ENCODE data around the gene AQP12B. TPM values are rescaled to one million over a fixed set of nuclear protein-coding genes. Genes with fewer than 3 reads are reported as not detected.

AQP12B gene
- polyA plus RNA-seq, 12 donors: 0.64 to 7.6 (median 1.2) TPM; not detected in 2

DNA sequence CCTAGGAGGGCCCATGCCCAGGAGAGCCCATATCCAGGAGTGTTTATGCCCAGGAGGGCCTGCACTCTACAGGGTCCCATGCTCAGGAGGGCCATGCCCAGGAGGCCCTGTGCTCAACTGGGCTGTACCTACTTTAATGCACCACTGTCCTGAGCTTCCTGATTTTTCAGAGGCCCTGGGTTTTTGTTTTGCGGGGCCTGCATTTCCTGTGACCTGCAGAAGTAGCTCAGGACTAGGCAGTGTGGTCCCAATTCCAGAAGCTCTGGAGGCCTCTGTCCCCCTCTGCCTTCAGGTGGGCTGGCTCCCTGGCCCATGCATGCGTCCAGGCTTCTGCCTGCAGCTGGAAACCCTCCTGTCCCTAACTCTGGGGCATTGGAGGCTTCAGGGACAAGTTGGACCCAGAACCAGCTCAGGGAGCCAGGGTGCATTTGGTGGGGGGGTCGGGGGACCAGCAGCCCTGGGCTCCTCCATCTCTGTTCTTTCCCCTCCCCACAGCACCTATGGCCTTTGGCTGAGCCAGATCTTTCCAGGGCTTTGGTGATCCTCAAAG lies 46.6 kb downstream of the AQP12B start:
- no peak for DNase-seq

GRCh38 chr2:240635121-240635997 lies 47.3 kb downstream of the AQP12B start:
- DNase-seq: no peak

DNA sequence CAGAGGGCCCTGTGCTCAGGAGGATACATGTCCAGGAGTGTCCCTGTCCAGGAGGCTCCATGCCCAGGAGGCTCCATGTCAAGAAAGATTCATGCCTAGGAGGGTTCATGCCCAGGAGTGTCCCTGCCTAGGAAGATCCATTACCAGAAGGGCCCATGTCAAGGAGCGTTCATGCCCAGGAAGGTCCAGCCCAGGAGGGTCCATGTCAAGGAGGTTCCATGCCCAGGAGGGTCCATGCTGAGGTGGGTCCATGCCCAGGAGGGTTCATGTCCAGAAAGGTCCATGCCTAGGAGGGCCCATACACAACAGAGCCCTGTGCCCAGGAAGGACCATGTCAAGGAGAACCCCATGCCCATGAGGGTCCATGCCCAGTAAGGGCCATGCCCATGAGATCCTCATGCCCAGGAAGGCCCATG lies 50.4 kb downstream of the AQP12B start:
- DNase-seq: no peak

DNA sequence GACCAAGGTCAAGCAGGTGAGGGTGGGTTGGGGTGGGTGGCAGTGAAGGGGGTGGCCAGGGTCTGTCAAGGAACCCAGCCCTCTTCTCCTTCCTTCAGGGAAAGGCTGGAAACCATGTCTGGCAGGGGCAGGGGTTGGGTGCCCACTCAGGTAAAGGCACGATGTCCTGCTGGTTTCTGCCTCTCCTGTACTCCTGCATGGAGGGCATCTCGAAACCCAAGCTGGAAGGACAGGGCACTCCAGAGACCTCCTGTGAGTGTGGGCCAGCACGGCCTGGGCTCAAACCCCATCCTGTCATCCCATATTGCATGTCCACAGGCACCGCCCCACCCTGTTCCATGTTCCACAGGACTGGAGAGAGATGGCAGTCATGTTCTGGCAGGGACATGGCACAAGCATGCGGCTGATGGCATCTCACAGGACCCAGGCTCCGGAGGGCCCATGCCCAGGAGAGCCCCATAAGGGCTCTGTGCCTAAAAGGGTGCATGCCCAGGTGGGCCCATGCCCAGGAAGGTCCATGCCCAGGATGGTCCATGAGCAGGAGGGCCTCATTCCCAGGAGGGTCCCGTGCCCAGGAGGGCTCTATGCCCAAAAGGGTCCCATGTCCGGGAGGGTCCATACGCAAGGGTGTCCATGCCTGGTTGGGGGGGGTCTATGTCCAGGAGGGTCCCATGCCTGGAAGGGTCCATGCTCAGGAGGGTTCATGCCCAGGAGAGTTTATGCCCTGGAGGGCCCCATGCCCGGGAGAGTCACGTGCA lies 51.0 kb downstream of the AQP12B start:
- DNase-seq: no peak

- no peak for DNase-seq
These were observed 51.7 kb downstream of the AQP12B start for GRCh38 chr2:240630771-240631547.

DNA sequence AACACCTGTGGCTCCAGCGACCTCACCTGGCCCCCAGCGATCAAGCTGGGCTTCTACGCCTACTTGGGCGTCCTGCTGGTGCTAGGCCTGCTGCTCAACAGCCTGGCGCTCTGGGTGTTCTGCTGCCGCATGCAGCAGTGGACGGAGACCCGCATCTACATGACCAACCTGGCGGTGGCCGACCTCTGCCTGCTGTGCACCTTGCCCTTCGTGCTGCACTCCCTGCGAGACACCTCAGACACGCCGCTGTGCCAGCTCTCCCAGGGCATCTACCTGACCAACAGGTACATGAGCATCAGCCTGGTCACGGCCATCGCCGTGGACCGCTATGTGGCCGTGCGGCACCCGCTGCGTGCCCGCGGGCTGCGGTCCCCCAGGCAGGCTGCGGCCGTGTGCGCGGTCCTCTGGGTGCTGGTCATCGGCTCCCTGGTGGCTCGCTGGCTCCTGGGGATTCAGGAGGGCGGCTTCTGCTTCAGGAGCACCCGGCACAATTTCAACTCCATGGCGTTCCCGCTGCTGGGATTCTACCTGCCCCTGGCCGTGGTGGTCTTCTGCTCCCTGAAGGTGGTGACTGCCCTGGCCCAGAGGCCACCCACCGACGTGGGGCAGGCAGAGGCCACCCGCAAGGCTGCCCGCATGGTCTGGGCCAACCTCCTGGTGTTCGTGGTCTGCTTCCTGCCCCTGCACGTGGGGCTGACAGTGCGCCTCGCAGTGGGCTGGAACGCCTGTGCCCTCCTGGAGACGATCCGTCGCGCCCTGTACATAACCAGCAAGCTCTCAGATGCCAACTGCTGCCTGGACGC lies 52.5 kb downstream of the AQP12B start:
- DNase-seq: no peak

- DNase-seq: no peak
These were observed 53.1 kb downstream of the AQP12B start for GRCh38 chr2:240629619-240629967.

DNA sequence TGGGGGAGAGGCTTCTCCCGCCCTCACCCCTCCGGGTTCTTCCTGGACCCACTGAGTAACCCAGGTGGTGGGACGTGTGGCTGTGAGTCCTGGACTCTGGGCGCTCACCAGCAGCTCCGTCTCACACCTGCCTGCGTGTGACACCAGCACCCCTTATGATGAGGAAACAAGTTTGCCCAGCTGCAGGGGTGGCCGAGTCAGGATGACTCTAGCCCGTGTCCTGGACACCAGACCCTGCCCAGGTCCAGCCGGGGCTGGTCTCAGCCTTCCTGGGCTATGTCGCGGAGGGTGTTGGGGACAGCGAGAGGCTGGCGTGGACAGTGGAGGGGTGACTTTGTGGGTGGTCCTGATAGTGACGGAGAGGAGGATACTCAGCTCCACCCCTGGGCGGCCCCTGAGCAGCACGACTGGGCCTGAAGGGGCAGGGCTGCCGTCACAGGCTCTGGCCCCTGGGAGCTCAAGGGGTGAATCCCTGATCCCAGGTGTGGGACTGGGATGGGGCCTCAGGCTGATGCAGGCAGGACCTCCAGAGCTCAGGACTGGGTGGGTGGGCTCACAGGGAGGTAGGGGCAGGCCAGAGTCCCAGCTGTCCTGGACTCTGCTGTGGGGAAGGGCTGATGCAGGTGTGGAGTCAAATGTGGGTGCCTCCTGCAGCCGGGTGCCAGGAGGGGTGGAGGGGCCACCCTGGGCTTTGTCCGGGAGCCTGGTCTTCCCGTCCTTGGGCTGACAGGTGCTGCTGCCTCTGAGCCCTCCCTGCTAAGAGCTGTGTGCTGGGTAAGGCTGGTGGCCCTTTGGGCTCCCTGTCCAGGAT lies 53.7 kb downstream of the AQP12B start:
- DNase-seq: no peak

- no peak for DNase-seq
These were observed 54.2 kb downstream of the AQP12B start for GRCh38 chr2:240628507-240628807.

DNA sequence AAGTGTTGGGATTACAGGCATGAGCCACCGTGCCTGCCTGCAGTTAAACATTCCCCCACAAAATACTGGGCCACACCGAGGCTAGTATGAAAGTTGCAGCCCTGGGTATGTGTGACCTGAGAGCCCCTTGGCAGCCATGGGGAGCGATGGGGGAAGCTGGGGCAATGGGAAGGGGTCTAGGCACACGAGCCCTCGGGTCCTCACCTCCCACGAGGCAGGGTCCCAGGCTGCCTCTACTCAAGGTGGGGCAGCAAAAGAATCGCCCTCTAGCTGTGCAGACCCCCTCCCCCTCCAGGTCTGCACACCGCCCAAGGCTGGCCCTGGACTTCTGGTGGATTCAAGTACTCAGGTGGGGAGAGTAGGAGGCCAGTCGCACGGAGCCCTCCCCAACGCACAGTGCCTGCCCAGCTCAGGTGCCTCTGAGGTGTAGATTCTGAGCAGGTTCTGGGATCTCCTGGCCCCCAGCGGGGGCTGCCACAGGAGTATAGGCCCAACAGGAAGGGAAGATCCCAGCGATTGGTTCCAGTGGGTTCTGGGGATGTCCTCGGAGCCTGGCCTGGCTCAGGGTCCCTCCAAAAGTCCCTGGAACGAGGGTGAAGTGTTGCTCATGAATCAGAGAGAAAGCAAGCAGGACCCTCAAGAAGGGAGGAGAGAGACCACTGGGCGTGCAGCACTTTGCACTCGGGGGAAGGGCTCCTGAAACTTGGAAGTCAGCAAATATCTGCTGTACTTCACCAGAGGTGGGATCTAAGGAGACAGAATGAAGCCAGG lies 54.8 kb downstream of the AQP12B start:
- DNase-seq: no peak

DNA sequence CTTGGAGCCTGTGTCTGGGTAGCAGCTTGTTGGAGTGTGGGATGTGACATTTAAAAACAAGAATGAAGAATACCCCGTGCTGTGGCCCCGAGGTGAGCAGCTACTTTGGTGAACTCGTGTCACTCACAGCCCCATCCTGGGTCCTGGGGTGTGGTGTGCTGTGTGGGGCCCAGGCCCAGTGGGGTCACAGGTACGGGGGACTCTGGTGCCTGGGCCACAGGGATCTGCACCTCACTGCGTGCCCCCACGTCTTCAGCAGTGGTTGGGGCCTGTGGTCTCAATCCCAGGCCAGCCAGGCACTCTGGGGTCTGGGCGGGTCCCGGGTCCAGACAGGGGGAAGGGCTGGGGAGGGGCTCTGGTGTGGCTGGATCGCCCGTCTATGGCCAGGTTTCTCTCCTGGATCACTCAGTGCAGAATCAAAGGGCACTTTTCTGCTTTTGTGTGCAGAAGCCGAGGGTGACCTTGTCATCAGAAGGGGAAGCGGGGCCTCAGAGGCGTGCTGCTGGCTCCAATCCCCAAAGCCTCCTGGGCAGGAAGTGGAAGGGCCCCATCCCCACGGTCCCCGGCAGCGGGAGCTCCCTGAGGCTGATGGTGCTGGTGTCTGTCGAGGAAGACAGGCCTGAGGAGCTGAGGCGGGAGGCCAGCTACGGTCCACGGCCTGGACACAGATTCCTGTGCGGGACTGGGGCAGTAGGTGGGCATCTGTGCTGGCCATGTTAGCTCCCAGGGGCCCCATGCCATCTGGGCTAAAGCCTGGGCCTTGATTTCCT lies 56.0 kb downstream of the AQP12B start:
- DNase-seq: no peak

Other genes with a start within 250 kb of the AQP12B start
- 100 to 1,000 TPM in 3 of 12 donors, 10 to 100 TPM in 8, not detected in 1; 67.3 to 145 (median 81.0) TPM for gene GPC1, start 247.2 kb downstream of the AQP12B start, polyA plus RNA-seq (ENCODE audit: insufficient read length in 12 of 12)
- gene ANKMY1, start 124.9 kb downstream of the AQP12B start, polyA plus RNA-seq (ENCODE audit: insufficient read length in 12 of 12): 10 to 100 TPM in 2 of 12 donors, 1 to 10 TPM in 9, not detected in 1; 6.0 to 14.1 (median 8.3) TPM
- 10 to 100 TPM in 8 of 12 donors, 1 to 10 TPM in 3, not detected in 1; 9.1 to 14.3 (median 12.6) TPM for gene DUSP28, start 122.5 kb downstream of the AQP12B start, polyA plus RNA-seq (ENCODE audit: insufficient read length in 12 of 12)
- 10 to 100 TPM in 11 of 12 donors, not detected in 1; 22.4 to 44.5 (median 23.3) TPM for gene RNPEPL1, start 114.4 kb downstream of the AQP12B start, polyA plus RNA-seq (ENCODE audit: insufficient read length in 12 of 12)
- gene CAPN10, start 96.2 kb downstream of the AQP12B start, polyA plus RNA-seq (ENCODE audit: insufficient read length in 12 of 12): 10 to 100 TPM in 11 of 12 donors, not detected in 1; 11.9 to 23.8 (median 15.1) TPM
- 10 to 100 TPM in 1 of 12 donors, 1 to 10 TPM in 8, under 1 TPM in 2, not detected in 1; 0.62 to 17.6 (median 1.8) TPM for gene GPR35, start 57.4 kb downstream of the AQP12B start, polyA plus RNA-seq (ENCODE audit: insufficient read length in 12 of 12)
- 10 to 100 TPM in 1 of 12 donors, under 1 TPM in 4, not detected in 7; 0.35 to 23.0 (median 0.86) TPM for gene AQP12A, start 9.0 kb upstream of the AQP12B start, polyA plus RNA-seq (ENCODE audit: insufficient read length in 12 of 12)
- 10 to 100 TPM in 2 of 12 donors, 1 to 10 TPM in 9, not detected in 1; 2.4 to 17.5 (median 4.2) TPM for gene KIF1A, start 137.3 kb upstream of the AQP12B start, polyA plus RNA-seq (ENCODE audit: insufficient read length in 12 of 12)
- under 1 TPM in 5 of 12 donors, not detected in 7; 0.05 to 0.71 (median 0.15) TPM for gene AGXT, start 185.9 kb upstream of the AQP12B start, polyA plus RNA-seq (ENCODE audit: insufficient read length in 12 of 12)
- gene MAB21L4, start 213.3 kb upstream of the AQP12B start, polyA plus RNA-seq (ENCODE audit: insufficient read length in 12 of 12): 1 to 10 TPM in 4 of 12 donors, under 1 TPM in 3, not detected in 5; 0.08 to 7.3 (median 1.7) TPM
- gene CROCC2, start 223.5 kb upstream of the AQP12B start, polyA plus RNA-seq (ENCODE audit: insufficient read length in 12 of 12): under 1 TPM in 10 of 12 donors, not detected in 2; 0.08 to 0.70 (median 0.28) TPM